WTC11 (cell line): ENCODE results near the gene EPHA1. TPM values are rescaled to one million over a fixed set of nuclear protein-coding genes. Genes with fewer than 3 reads are reported as not detected.

Experiments used
- ATAC-seq: fragments of 200-7000 bp; cut with Tn5 transposase; 2 replicates; pipeline ENCODE4 v1.10.0; 2021; ENCODE audit warnings: mild to moderate bottlenecking, moderate library complexity
- CTCF ChIA-PET: fragments of 300-600 bp; sonication (Branson Sonifier 250); formaldehyde crosslinking; loops from one replicate; lab custom pipeline; 2021; ENCODE audit warnings: antibody characterized with exemption; lab: Charles Lee
- POLR2A ChIA-PET: fragments of 350-600 bp; sonication (Branson Sonifier 250); formaldehyde crosslinking; loops from one replicate; lab custom pipeline; 2021; ENCODE audit warnings: antibody characterized with exemption; lab: Charles Lee
- DNase-seq: peaks from one replicate; pipeline ENCODE4 v3.0.0; 2021; ENCODE audit warnings: low spot score
- H3K27ac Mint-ChIP-seq: 2 replicates; pipeline ENCODE4 v1.8.0; 2021; ENCODE audit warnings: mixed read lengths
- H3K27me3 Mint-ChIP-seq: 2 replicates; pipeline ENCODE4 v1.8.0; 2021; ENCODE audit warnings: low read depth, mild to moderate bottlenecking, moderate library complexity, mixed read lengths
- H3K36me3 Mint-ChIP-seq: 2 replicates; pipeline ENCODE4 v1.8.0; 2021; ENCODE audit warnings: mixed read lengths
- H3K4me1 Mint-ChIP-seq: 2 replicates; pipeline ENCODE4 v1.8.0; 2022; ENCODE audit warnings: mixed read lengths
- H3K4me3 Mint-ChIP-seq: 2 replicates; pipeline ENCODE4 v1.8.0; 2021; ENCODE audit warnings: mild to moderate bottlenecking, moderate library complexity, mixed read lengths
- H3K9me3 Mint-ChIP-seq: 2 replicates; pipeline ENCODE4 v1.8.0; 2021; ENCODE audit warnings: mixed read lengths
- AFF4 ChIP-seq: sonication (generic); formaldehyde crosslinking; IDR thresholded peaks from 2 replicates; pipeline ENCODE4 v1.8.1; 2023; ENCODE audit warnings: mild to moderate bottlenecking, missing genetic modification reagents, borderline replicate concordance
- ATF2 ChIP-seq: sonication (generic); formaldehyde crosslinking; IDR thresholded peaks from 2 replicates; pipeline ENCODE4 v1.8.1; 2022; ENCODE audit warnings: low read depth, missing genetic modification reagents, borderline replicate concordance
- E2F5 ChIP-seq: sonication (generic); formaldehyde crosslinking; IDR thresholded peaks from 2 replicates; pipeline ENCODE4 v1.8.1; 2022; ENCODE audit warnings: mild to moderate bottlenecking, moderate library complexity, missing genetic modification reagents
- ELF4 ChIP-seq: sonication (generic); formaldehyde crosslinking; IDR thresholded peaks from 2 replicates; pipeline ENCODE4 v1.8.1; 2022; ENCODE audit warnings: low read depth, mild to moderate bottlenecking, moderate library complexity, missing genetic modification reagents
- FOXK1 ChIP-seq: sonication (generic); formaldehyde crosslinking; IDR thresholded peaks from 2 replicates; pipeline ENCODE4 v1.8.0; 2022; ENCODE audit warnings: mild to moderate bottlenecking, moderate library complexity, missing genetic modification reagents
- GTF2I ChIP-seq: fragments of 250-450 bp; sonication (Bioruptor Pico); conservative IDR thresholded peaks from 2 replicates; pipeline ENCODE4 v1.4.0; 2021; ENCODE audit warnings: mild to moderate bottlenecking
- IRF1 ChIP-seq: sonication (generic); formaldehyde crosslinking; IDR thresholded peaks from 2 replicates; pipeline ENCODE4 v1.8.0; 2023; ENCODE audit warnings: missing genetic modification reagents
- IRF2 ChIP-seq: sonication (generic); formaldehyde crosslinking; IDR thresholded peaks from 2 replicates; pipeline ENCODE4 v1.8.0; 2022; ENCODE audit warnings: low read depth, missing genetic modification reagents, borderline replicate concordance
- MLX ChIP-seq: sonication (generic); formaldehyde crosslinking; IDR thresholded peaks from 2 replicates; pipeline ENCODE4 v1.8.1; 2023; ENCODE audit warnings: mild to moderate bottlenecking, missing genetic modification reagents, moderate library complexity
- NFYB ChIP-seq: sonication (generic); formaldehyde crosslinking; conservative IDR thresholded peaks from 2 replicates; pipeline ENCODE4 v1.8.0; 2022; ENCODE audit warnings: low read depth, missing genetic modification reagents
- SMAD4 ChIP-seq: sonication (generic); formaldehyde crosslinking; IDR thresholded peaks from 2 replicates; pipeline ENCODE4 v1.8.0; 2022; ENCODE audit warnings: mild to moderate bottlenecking, missing genetic modification reagents
- TCF7 ChIP-seq: sonication (generic); formaldehyde crosslinking; IDR thresholded peaks from 2 replicates; pipeline ENCODE4 v1.8.0; 2022; ENCODE audit warnings: mild to moderate bottlenecking, low read depth, missing genetic modification reagents, moderate library complexity
- ZBTB43 ChIP-seq: sonication (generic); formaldehyde crosslinking; IDR thresholded peaks from 2 replicates; pipeline ENCODE4 v1.8.1; 2023; ENCODE audit warnings: mild to moderate bottlenecking, missing genetic modification reagents
- ZMAT4 ChIP-seq: fragments of 250-450 bp; sonication (Bioruptor Pico); IDR thresholded peaks from 2 replicates; pipeline ENCODE4 v1.9.0; 2021; ENCODE audit warnings: mild to moderate bottlenecking
- ZNF121 ChIP-seq: sonication (generic); formaldehyde crosslinking; IDR thresholded peaks from 2 replicates; pipeline ENCODE4 v1.8.0; 2023; ENCODE audit warnings: missing genetic modification reagents
- ZNF138 ChIP-seq: sonication (generic); formaldehyde crosslinking; conservative IDR thresholded peaks from 2 replicates; pipeline ENCODE4 v1.8.1; 2022; ENCODE audit warnings: mild to moderate bottlenecking, moderate library complexity, missing genetic modification reagents
- ZNF232 ChIP-seq: sonication (generic); formaldehyde crosslinking; IDR thresholded peaks from 2 replicates; pipeline ENCODE4 v1.8.0; 2022; ENCODE audit warnings: mild to moderate bottlenecking, missing genetic modification reagents
- ZNF671 ChIP-seq: fragments of 250-450 bp; sonication (Bioruptor Pico); IDR thresholded peaks from 2 replicates; pipeline ENCODE4 v1.8.0; 2021; ENCODE audit warnings: mild to moderate bottlenecking
- total RNA-seq: library from RNA; stranded (reverse); gene quantifications from 3 replicates; pipeline ENCODE4 v1.2.3, GENCODE V29; 2021
- TF ChIP-seq, protein P1 (sequence below): sonication (generic); formaldehyde crosslinking; conservative IDR thresholded peaks from 2 replicates; pipeline ENCODE4 v1.8.1; 2023; ENCODE audit warnings: mild to moderate bottlenecking, low read depth, missing genetic modification reagents, moderate library complexity
- TF ChIP-seq, protein P2 (sequence below): sonication (generic); formaldehyde crosslinking; IDR thresholded peaks from 2 replicates; pipeline ENCODE4 v1.8.0; 2022; ENCODE audit warnings: missing genetic modification reagents

EPHA1 gene
- total RNA-seq, 1 experiment from 2014 or later, result 203 TPM

- TF ChIP-seq AFF4 (no peak), NFYB (CRISPR knock-in tag) (no peak), FOXK1 (CRISPR knock-in tag) (no peak)
These were observed 28.9 kb downstream of the EPHA1 start (continued) for GRCh38 chr7:143379611-143380259.

GRCh38 chr7:143376396-143376795, 32.3 kb downstream of the EPHA1 start:
- DNase-seq (no peak), ATAC-seq (no peak)
- ChIA-PET POLR2A (no interaction called here), CTCF (interaction anchor here (0.7 to 5.8 kb wide), 3 partner anchors 12 to 32 kb away, joined by 3 to 27 read pairs (median 4); partner anchors contain the start of gene EPHA1)
- no peaks in the 10 kb centered on the region for H3K27me3 Mint-ChIP-seq
- H3K36me3 Mint-ChIP-seq, result no peaks in the 10 kb centered on the region
- H3K27ac Mint-ChIP-seq, result no peak overlapping the region
- H3K4me1 Mint-ChIP-seq, result peaks cover 56% of the 10 kb centered on the region
- H3K9me3 Mint-ChIP-seq, result no peaks in the 10 kb centered on the region
- H3K4me3 Mint-ChIP-seq, result no peak overlapping the region
- TF ChIP-seq SMAD4 (CRISPR knock-in tag) (no peak), E2F5 (CRISPR knock-in tag) (no peak), TCF7 (CRISPR knock-in tag) (no peak), ELF4 (no peak), IRF1 (CRISPR knock-in tag) (no peak), ZNF671 (CRISPR knock-in tag) (no peak), ZNF232 (CRISPR knock-in tag) (no peak), ZBTB43 (CRISPR knock-in tag) (no peak), IRF2 (CRISPR knock-in tag) (no peak), MLX (CRISPR knock-in tag) (no peak), ATF2 (CRISPR knock-in tag) (no peak), GTF2I (CRISPR knock-in tag) (no peak), ZNF138 (CRISPR knock-in tag) (no peak), ZNF121 (no peak), ZMAT4 (CRISPR knock-in tag) (no peak)
- TF ChIP-seq, protein P1, sequence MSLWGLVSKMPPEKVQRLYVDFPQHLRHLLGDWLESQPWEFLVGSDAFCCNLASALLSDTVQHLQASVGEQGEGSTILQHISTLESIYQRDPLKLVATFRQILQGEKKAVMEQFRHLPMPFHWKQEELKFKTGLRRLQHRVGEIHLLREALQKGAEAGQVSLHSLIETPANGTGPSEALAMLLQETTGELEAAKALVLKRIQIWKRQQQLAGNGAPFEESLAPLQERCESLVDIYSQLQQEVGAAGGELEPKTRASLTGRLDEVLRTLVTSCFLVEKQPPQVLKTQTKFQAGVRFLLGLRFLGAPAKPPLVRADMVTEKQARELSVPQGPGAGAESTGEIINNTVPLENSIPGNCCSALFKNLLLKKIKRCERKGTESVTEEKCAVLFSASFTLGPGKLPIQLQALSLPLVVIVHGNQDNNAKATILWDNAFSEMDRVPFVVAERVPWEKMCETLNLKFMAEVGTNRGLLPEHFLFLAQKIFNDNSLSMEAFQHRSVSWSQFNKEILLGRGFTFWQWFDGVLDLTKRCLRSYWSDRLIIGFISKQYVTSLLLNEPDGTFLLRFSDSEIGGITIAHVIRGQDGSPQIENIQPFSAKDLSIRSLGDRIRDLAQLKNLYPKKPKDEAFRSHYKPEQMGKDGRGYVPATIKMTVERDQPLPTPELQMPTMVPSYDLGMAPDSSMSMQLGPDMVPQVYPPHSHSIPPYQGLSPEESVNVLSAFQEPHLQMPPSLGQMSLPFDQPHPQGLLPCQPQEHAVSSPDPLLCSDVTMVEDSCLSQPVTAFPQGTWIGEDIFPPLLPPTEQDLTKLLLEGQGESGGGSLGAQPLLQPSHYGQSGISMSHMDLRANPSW, result no peak
- TF ChIP-seq, protein P2, sequence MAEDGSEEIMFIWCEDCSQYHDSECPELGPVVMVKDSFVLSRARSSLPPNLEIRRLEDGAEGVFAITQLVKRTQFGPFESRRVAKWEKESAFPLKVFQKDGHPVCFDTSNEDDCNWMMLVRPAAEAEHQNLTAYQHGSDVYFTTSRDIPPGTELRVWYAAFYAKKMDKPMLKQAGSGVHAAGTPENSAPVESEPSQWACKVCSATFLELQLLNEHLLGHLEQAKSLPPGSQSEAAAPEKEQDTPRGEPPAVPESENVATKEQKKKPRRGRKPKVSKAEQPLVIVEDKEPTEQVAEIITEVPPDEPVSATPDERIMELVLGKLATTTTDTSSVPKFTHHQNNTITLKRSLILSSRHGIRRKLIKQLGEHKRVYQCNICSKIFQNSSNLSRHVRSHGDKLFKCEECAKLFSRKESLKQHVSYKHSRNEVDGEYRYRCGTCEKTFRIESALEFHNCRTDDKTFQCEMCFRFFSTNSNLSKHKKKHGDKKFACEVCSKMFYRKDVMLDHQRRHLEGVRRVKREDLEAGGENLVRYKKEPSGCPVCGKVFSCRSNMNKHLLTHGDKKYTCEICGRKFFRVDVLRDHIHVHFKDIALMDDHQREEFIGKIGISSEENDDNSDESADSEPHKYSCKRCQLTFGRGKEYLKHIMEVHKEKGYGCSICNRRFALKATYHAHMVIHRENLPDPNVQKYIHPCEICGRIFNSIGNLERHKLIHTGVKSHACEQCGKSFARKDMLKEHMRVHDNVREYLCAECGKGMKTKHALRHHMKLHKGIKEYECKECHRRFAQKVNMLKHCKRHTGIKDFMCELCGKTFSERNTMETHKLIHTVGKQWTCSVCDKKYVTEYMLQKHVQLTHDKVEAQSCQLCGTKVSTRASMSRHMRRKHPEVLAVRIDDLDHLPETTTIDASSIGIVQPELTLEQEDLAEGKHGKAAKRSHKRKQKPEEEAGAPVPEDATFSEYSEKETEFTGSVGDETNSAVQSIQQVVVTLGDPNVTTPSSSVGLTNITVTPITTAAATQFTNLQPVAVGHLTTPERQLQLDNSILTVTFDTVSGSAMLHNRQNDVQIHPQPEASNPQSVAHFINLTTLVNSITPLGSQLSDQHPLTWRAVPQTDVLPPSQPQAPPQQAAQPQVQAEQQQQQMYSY (CRISPR knock-in tag), result no peak
